ENCODE data around the gene ZNF248.

ZNF248 gene

GRCh38 chr10:37821237-37821636, 36.2 kb downstream of the ZNF248 start:
- no peak for DNase-seq

GRCh38 chr10:37819797-37820196, 37.6 kb downstream of the ZNF248 start:
- no peak for DNase-seq

GRCh38 chr10:37816290-37816689, 41.1 kb downstream of the ZNF248 start:
- no peak for DNase-seq

- no peak for DNase-seq
Observed at GRCh38 chr10:37813763-37814162, 43.6 kb downstream of the ZNF248 start.

GRCh38 chr10:37812290-37812689, 45.1 kb downstream of the ZNF248 start:
- no peak for DNase-seq

GRCh38 chr10:37803269-37803668, 54.1 kb downstream of the ZNF248 start:
- DNase-seq = no peak

- no peak for DNase-seq
Observed at GRCh38 chr10:37801557-37801956, 55.9 kb downstream of the ZNF248 start.

GRCh38 chr10:37794305-37794976, 63.0 kb downstream of the ZNF248 start:
- DNase-seq = no peak

GRCh38 chr10:37789590-37789989, 67.8 kb downstream of the ZNF248 start:
- no peak for DNase-seq

GRCh38 chr10:37784678-37785077, 72.7 kb downstream of the ZNF248 start:
- no peak for DNase-seq

- DNase-seq = no peak
Observed at GRCh38 chr10:37780536-37780935, 76.9 kb downstream of the ZNF248 start.

GRCh38 chr10:37777056-37777455, 80.4 kb downstream of the ZNF248 start:
- no peak for DNase-seq

GRCh38 chr10:37775612-37776011, 81.8 kb downstream of the ZNF248 start:
- no peak for DNase-seq

- no peak for DNase-seq
Observed at GRCh38 chr10:37774351-37774750, 83.1 kb downstream of the ZNF248 start.

- no peak for DNase-seq
Observed at GRCh38 chr10:37765216-37765615, 92.2 kb downstream of the ZNF248 start.

GRCh38 chr10:37763132-37763531, 94.3 kb downstream of the ZNF248 start:
- DNase-seq = no peak

GRCh38 chr10:37762287-37762686, 95.1 kb downstream of the ZNF248 start:
- DNase-seq = no peak

GRCh38 chr10:37760817-37761216, 96.6 kb downstream of the ZNF248 start:
- DNase-seq = no peak

GRCh38 chr10:37758074-37758473, 99.3 kb downstream of the ZNF248 start:
- DNase-seq = no peak

- no peak for DNase-seq
Observed at GRCh38 chr10:37754538-37755323, 102.7 kb downstream of the ZNF248 start.

GRCh38 chr10:37752334-37752875, 105.0 kb downstream of the ZNF248 start:
- DNase-seq = no peak

GRCh38 chr10:37748170-37748569, 109.2 kb downstream of the ZNF248 start:
- no peak for DNase-seq

GRCh38 chr10:37747081-37747480, 110.3 kb downstream of the ZNF248 start:
- DNase-seq = no peak

GRCh38 chr10:37741831-37742230, 115.6 kb downstream of the ZNF248 start:
- DNase-seq = no peak

All from GOT3 (cell line).